Stimulated activated CD4-positive, alpha-beta T cell treated with anti-CD3 and anti-CD28 coated beads, Interleukin-15, amount 100 ng/mL, for 1 hour (primary cell): ENCODE measurements around the gene SF3A2.

Experiments used
- DNase-seq, 2 donors: peaks; one replicate each; pipeline ENCODE4 v3.0.0-alpha.2; 2020; ENCODE audit warnings: low read depth in 1 of 2, low spot score in 1 of 2

Gene SF3A2

DNA sequence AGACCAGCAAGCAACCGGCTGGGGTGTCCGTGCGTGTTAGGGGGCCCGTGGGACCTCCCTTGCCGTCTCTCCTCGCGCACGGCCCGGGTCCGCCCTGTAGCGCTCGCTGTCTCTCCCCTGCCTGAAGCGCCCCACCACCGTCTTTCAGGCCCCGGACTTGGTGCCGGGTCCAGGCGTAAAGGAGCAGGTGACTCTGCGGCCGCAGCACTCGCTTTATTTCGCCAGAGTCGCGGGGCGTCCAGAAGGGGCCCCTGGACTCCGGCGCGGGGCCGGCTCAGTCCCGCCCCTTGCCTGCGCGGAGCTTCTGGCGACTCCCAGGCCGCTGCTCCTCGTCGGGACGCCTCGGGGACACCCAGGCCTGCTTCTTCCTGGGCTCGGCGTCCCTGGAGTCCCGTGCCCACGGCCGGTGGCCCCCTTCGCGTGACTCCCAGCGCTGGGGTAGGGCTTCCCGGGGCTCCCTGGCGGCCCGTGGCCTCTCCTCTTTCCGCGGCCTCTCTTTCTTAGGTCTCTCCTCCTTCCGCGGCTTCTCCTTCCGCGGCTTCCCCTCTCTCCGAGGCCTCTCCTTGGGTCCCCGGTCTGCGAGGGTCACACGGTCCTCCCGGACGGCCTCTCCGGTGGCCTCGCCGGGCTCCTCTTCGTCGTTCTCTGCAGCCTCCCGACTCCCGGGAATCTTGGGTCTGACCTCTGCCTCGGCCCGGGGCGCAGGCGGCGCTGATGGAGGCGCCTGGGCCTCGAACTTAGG is 15.6 kb downstream of the SF3A2 start:
- DNase-seq = no peak

- no peak for DNase-seq
These were observed 16.1 kb downstream of the SF3A2 start for GRCh38 chr19:2252797-2253105.

DNA sequence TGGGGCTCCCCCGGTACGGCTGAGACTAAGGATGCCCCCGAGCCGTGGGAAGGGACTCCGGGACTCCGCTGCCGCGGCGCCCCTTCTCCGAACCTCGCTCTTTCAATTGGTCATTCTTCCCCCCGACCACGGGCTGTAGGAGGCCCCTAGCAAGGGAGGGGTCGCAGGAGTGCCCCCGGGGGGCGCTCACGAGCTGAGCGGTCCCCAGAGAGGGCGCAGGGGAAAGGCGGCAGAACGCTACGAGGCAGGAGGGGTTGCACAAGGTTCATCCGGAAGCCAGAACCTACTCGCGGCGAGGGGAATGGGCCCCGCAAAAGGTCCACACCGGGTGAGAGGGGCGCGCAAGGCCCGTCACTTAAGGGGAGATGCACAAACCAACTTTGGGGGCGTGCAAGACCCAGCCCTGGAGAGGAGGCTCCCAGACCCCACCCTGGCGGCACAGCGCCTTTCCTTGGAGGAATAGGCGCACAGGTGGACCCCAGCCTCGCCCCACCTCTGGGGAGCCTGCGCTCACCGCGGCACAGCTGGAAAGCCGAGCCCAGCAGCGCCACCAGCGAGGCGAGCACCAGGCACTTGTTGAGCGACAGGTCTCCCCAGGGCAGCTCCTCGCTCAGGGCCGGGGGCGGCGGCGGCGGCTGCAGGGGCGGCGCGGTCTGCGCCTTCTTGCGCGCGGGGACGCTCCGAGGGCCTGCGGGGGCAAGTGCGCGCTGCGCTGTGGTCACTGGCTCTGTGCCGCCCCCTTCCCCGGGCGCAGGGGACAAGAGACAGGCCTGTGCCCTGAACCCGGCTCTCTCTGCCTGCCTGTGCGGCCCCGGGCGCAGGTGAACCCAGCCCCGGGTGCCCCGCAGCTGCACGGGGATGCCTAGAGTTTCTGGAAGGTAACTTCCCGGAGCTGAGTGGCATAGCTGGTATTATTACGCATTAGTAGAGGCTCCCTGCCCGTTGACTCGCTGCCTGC is 16.8 kb downstream of the SF3A2 start:
- peak in 1 of 2 donors; percentile 25 for DNase-seq

DNA sequence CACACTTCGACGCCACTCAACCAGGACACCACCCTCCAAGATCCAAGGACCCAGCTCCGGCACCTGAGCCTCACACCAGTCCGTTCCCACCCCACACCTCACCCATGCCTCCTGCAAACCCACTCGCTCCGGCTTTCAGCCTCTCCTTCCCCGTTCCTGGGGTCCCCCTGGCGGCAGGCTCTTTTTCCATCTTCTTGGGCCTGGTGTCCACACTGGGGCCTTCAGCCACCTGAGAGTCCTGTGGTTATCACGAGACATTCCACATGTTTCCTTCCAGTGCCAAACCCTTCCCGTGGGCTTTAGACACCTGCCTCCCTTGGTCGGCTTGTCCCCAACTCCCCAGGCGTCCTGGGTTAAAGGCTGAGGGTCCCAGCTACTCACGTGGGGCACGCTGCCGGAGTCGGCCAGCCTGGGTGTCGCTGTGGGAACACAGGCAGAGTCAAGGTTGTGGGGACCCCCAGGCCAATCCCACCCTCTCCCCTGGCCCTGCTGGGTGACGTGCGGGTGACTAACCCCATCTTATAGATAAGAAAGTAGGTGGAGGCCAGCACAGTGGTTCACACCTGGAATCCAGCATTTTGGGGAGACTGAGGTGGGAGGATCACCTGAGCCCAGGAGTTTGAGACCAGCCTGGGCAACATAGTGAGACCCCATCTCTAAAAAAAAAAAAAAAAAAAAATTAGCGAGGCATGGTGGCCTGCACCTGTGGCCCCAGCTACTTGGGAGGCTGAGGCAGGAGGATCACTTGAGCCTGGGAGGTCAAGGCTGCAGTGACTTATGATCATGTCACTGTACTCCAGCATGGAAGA is 17.6 kb downstream of the SF3A2 start:
- DNase-seq = no peak

DNA sequence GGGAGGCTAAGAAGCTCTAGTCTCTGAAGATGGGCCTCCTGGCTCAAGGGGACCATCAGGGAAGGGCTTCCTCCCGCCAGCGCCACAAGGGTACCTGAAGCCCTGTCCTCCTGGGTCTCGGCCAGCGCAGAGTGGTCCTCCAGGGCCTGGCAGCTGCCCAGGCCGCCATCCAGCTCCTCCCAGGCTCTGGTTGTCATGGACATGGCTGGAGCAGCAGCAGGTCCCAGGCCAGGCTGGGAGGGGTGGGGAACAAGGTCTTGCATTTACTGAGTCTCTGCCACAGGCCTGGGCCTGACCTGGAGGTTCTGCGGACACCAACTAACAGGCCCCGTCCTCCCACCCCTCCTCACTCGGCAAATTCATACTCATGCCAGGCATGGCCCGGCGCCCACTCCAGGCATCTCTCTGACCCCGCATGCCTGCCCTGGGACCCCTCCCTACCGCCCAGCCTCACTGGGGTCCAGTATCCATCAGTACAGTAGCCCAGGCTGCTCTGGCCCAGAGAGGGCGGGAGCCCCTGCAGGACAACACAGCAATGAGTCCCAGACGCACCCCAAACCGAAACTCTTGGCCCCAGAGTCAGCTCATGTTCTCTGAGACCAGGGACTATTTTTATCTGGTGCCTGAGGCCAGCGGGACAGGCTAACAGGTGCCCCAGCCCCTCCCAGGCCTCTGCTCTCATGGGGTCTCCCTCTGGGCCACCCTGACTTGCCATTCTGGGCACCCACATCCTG is 18.7 kb downstream of the SF3A2 start:
- DNase-seq = no peak

GRCh38 chr19:2255982-2256685 is 19.5 kb downstream of the SF3A2 start, which contains the start of gene JSRP1:
TSS of gene JSRP1 (minus strand) at chr19:2256417. CDS start at chr19:2255314, 1,103 bp downstream.
- DNase-seq = no peak

- DNase-seq = no peak
These were observed 22.7 kb downstream of the SF3A2 start for GRCh38 chr19:2259336-2259735.

DNA sequence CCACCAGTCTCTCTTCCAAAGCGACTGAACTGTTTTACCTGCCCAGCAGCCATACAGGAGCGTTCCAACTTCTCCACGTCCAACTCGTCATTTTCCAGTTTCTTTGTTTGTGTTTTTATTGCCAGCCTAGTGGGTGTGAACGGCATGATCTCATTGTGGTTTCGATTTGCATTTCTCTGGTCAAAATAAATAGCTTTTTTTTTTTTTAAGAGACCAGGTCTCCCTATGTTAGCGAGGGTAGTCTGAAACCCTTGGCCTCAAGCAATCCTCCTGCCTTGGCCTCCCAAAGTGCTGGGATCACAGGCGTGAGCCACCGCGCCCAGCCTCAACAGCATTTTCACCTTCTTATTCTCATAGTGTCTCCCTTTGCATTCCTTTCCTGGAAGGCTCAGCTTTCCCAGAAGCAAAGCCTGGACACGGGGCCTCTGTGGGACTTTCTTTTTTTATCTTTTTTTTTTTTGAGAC is 23.7 kb downstream of the SF3A2 start:
- DNase-seq = no peak

- no peak for DNase-seq
These were observed 25.0 kb downstream of the SF3A2 start for GRCh38 chr19:2261438-2262172.

DNA sequence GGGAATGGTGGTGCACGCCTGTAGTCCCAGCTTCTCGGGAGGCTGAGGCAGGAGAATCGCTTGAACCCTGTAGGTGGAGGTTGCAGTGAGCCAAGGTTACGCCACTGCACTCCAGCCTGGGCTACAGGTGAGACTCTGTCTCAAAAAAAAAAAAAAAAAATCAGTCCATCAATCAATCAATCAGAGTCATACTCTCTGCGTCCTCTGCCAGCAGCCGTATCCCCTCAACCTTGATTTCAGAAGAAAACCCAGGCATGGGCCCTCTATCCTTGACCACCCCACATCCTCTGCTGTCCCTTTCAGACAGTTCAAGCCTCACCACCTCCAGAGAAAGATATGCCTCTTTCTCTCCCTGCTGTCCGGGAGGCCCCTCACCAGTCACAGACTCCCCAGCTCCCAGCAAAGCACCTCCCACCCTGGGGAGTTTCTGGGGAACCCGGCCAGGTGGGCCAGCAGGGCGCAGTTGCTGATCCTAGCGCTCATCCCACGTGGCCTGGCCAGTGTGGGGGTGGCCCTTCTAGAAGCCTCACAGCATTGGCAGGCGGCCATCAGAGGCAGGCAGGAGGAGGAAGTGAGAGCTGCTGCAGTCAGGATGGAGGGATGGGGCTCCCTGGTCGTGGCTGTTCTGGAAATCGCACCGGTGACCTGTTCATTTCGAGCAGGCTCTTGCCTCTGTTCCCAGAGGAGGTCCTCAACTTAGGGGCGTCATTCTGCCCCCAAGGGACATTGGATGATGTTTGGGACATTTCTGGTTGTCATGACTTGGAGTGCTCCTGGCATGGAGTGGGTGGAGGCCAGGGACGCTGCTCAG is 29.8 kb downstream of the SF3A2 start:
- DNase-seq = no peak

GRCh38 chr19:2268480-2268830 is 31.8 kb downstream of the SF3A2 start:
- no peak for DNase-seq

- no peak for DNase-seq
These were observed 32.2 kb downstream of the SF3A2 start for GRCh38 chr19:2268861-2269243.

DNA sequence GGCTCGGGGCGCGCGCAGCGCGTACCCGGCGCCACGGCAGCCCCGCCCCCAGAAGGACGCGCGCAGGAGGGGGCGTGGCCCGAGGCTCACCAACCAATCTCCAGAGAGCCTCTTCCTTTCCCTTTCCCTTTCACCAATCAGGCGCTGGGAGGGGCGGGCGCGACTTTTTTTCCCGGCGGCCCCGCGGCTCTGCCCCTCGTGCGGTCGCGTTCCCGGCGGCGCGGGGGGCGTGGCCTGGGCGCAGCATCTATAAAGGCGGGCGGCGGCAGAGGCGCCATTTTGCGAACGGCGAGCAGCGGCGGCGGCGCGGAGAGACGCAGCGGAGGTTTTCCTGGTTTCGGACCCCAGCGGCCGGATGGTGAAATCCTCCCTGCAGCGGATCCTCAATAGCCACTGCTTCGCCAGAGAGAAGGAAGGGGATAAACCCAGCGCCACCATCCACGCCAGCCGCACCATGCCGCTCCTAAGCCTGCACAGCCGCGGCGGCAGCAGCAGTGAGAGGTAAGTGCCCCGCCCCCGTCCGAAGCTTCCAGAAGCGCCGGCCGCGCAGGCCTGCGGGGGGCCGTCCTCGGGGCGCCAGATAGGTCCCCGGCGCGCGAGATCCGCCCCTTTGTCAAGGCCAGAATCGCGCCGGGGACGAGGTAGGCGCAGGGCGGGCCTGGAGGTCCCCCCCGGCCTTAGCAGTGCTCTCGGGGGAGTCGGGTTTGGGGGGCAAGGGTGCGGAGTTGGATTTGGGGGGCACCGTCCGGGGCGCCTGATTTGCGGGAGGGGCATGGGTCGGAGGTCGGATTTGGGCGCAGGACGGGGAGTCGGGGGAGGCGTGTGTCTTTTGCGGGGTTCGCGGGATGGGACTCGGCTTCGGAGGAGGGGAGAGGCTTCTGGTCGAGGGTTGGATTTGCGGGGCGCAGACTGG is 32.9 kb downstream of the SF3A2 start:
- DNase-seq = peak; percentile 99

- DNase-seq = no peak
These were observed 33.5 kb downstream of the SF3A2 start for GRCh38 chr19:2270157-2270422.

GRCh38 chr19:2270423-2271233 is 34.0 kb downstream of the SF3A2 start:
- peak in 1 of 2 donors; percentile 72 for DNase-seq

DNA sequence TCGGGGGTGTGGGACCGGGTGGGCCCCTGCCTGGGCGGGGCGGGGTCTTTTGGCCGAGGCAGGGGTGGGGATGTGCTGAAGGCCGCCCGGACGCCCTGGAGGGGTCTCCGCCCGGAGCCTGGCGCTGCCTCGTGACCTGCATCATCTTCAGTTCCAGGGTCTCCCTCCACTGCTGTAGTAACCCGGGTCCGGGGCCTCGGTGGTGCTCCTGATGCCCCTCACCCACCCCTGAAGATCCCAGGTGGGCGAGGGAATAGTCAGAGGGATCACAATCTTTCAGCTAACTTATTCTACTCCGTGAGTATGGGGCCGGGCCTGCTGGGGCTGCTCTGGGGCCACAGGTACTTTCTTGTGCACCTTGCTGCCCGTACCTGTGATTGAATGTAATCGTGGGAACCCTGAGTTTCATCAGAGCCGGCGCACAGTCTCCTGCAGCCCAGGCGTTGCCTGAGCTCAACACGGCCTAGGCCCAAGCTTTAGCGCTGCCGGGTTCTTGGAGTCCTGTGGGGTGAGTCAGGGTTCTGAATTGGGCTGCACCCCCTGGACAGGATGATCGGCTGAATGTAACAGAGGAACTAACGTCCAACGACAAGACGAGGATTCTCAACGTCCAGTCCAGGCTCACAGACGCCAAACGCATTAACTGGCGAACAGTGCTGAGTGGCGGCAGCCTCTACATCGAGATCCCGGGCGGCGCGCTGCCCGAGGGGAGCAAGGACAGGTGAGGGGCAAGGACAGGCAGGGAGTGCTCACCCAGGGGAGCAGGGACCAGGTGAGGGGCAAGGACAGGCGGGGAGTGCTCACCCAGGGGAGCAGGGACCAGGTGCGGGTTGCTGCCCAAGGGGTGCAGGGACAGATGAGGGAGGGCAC is 34.8 kb downstream of the SF3A2 start:
- DNase-seq = no peak
